Gastrocnemius medialis (tissue), 4 donors: ENCODE measurements around the gene AVPR1B.

ENCODE experiments used
- CTCF ChIP-seq, 5 experiments: fragments of 450-650 bp in 3 of 5; fragments of 200-600 bp in 2 of 5; sonication (generic) in 2 of 5; IDR thresholded peaks in 4 of 5; conservative IDR thresholded peaks in 1 of 5; 1 replicate in 4 of 5; 2 replicates in 1 of 5; pipeline ENCODE4 v1.5.1; 2016 to 2019; ENCODE audit warnings: antibody characterized with exemption in 5 of 5, mild to moderate bottlenecking in 3 of 5, moderate library complexity in 3 of 5
- POLR2A ChIP-seq, 2 donors: fragments of 450-650 bp; IDR thresholded peaks; one replicate each; pipeline ENCODE4 v1.6.1; 2017; ENCODE audit warnings: antibody characterized with exemption in 2 of 2, mild to moderate bottlenecking in 2 of 2, moderate library complexity in 2 of 2

- TF ChIP-seq CTCF (IDR thresholded peaks at IDR 0.05 in 4 of 5, conservative IDR thresholded peaks at IDR 0.05 in 1 of 5) = no peak
- no peak for TF ChIP-seq POLR2A (IDR thresholded peaks at IDR 0.05)
Observed at GRCh38 chr1:206145771-206146290, 28.6 kb upstream of the AVPR1B start.
